ENCODE measurements around the gene GLOD4.

GLOD4 gene

DNA sequence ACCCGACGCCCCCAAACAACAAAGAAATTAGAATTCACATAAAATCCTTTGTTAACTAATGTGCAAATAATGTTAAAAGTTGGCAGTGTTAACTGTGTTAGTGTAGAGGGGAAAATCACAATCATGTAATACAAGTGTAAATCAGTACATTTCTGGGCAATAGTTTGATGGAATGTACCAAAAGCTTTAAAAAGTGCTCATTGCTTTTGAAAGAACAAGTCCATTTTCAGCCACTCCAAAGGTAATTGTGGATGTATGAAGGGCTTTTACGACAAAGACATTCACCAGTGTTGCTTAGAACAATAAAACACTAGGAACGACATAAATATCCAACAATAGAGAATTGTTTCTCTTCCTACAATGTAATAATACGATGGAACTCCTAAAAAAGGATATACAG lies 9.1 kb downstream of the GLOD4 start:
- no peak overlapping the region for H3K4me3 ChIP-seq (replicated peaks; ENCODE audit: insufficient read depth, low read length)
- no peaks in the 10 kb centered on the region for H3K27me3 ChIP-seq (ENCODE audit: insufficient read depth, poor library complexity, severe bottlenecking)
- no peak for DNase-seq (ENCODE audit: low read depth in 1 of 2, low spot score in 1 of 2)
- TF ChIP-seq GABPA (IDR thresholded peaks at IDR 0.05; ENCODE audit: low read depth) (no peak), SPI1 (IDR thresholded peaks at IDR 0.05; ENCODE audit: borderline replicate concordance, low read depth) (no peak), POLR2AphosphoS5 (IDR thresholded peaks at IDR 0.05; ENCODE audit: low read depth) (no peak), REST (IDR thresholded peaks at IDR 0.05; ENCODE audit: insufficient replicate concordance, low read depth) (no peak), CTCF (IDR thresholded peaks at IDR 0.05; ENCODE audit: insufficient read depth, low read length) (no peak)
- H3K27ac ChIP-seq (replicated peaks), result no peak overlapping the region

DNA sequence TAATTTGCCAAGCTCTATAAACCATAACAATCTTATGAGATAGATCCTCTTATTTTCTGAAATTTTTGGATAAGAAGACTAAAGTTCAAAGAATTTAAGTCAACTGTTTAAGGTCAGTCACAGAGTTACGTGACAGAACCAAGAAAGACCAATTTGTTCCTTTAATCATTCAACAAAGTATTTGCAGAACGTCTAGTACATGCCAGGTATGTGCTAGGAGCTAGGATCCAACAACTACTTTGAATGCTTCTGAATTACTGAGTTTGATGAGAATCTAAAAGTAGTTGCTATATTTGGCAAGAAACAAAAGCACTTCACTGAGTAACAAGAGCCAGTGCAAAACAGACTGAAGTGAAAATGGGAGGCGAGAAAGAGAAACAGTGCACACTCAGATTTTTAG lies 15.0 kb downstream of the GLOD4 start:
- TF ChIP-seq POLR2AphosphoS5 (IDR thresholded peaks at IDR 0.05; ENCODE audit: low read depth), result no peak
- no peak for TF ChIP-seq GABPA (IDR thresholded peaks at IDR 0.05; ENCODE audit: low read depth)
- no peak for TF ChIP-seq REST (IDR thresholded peaks at IDR 0.05; ENCODE audit: insufficient replicate concordance, low read depth)
- TF ChIP-seq CTCF (IDR thresholded peaks at IDR 0.05; ENCODE audit: insufficient read depth, low read length), result no peak
- TF ChIP-seq SPI1 (IDR thresholded peaks at IDR 0.05; ENCODE audit: borderline replicate concordance, low read depth), result no peak
- Histone ChIP-seq H3K4me3 (replicated peaks; ENCODE audit: insufficient read depth, low read length) (no peak overlapping the region), H3K27ac (replicated peaks) (no peak overlapping the region), H3K27me3 (ENCODE audit: insufficient read depth, poor library complexity, severe bottlenecking) (no peaks in the 10 kb centered on the region)
- DNase-seq (ENCODE audit: low read depth in 1 of 2, low spot score in 1 of 2), result no peak

- no peak overlapping the region for H3K27ac ChIP-seq (replicated peaks)
- no peaks in the 10 kb centered on the region for H3K27me3 ChIP-seq (ENCODE audit: insufficient read depth, poor library complexity, severe bottlenecking)
- TF ChIP-seq SPI1 (IDR thresholded peaks at IDR 0.05; ENCODE audit: borderline replicate concordance, low read depth) (no peak), REST (IDR thresholded peaks at IDR 0.05; ENCODE audit: insufficient replicate concordance, low read depth) (no peak), CTCF (IDR thresholded peaks at IDR 0.05; ENCODE audit: insufficient read depth, low read length) (no peak), GABPA (IDR thresholded peaks at IDR 0.05; ENCODE audit: low read depth) (no peak), POLR2AphosphoS5 (IDR thresholded peaks at IDR 0.05; ENCODE audit: low read depth) (no peak)
- no peak overlapping the region for H3K4me3 ChIP-seq (replicated peaks; ENCODE audit: insufficient read depth, low read length)
- DNase-seq (ENCODE audit: low read depth in 1 of 2, low spot score in 1 of 2), result no peak
Measured at GRCh38 chr17:760371-760770, 21.7 kb downstream of the GLOD4 start.
